Measurements from ENCODE around the gene ITPR1.

Gene ITPR1

GRCh38 chr3:4680227-4680691 lies 187.1 kb downstream of the ITPR1 start (continued):
- peak; percentile 73 for TF ChIP-seq PRDM6 (tag by site-specific recombination; IDR thresholded peaks at IDR 0.05)
- no peak for TF ChIP-seq ZNF138 (tag by site-specific recombination; IDR thresholded peaks at IDR 0.05; ENCODE audit: borderline replicate concordance)
- no peak for TF ChIP-seq SCRT2 (tag by site-specific recombination; IDR thresholded peaks at IDR 0.05)
- no peak for TF ChIP-seq ZSCAN5A (tag by site-specific recombination; IDR thresholded peaks at IDR 0.05)
- TF ChIP-seq ZNF175 (tag by site-specific recombination; IDR thresholded peaks at IDR 0.05), result no peak
- peak; percentile 64; the same call in 1 of the 2 replicates for TF ChIP-seq BCL11B (tag by site-specific recombination; IDR thresholded peaks at IDR 0.05; ENCODE audit: low read depth)
- TF ChIP-seq ZNF654 (tag by site-specific recombination; IDR thresholded peaks at IDR 0.05; ENCODE audit: low read depth), result no peak
- TF ChIP-seq ZBTB6 (tag by site-specific recombination; IDR thresholded peaks at IDR 0.05), result peak; percentile 79

- Histone ChIP-seq H3K4me3 (ENCODE audit: low read depth, low read length) (no peak overlapping the region), H3K36me3 (ENCODE audit: control insufficient read depth in 2 of 2, insufficient read depth in 1 of 2, low read length in 2 of 2) (peaks cover 0 to 40% of the 10 kb centered on the region in 2 experiments; a peak in 1 of 3 replicates), H3K4me1 (ENCODE audit: control insufficient read depth, insufficient read depth, low read length) (peaks cover 4% of the 10 kb centered on the region), H3K27ac (ENCODE audit: extremely low read depth, low read depth, low read length) (no peak overlapping the region), H3K9me3 (ENCODE audit: control insufficient read depth, insufficient read depth, low read depth, low read length) (no peaks in the 10 kb centered on the region)
- ChIA-PET CTCF (interaction anchor here (0.6 to 1.1 kb wide), 2 partner anchors 31 to 151 kb away, joined by 3 to 5 read pairs; no protein-coding TSS in a partner anchor), POLR2A (no interaction called here)
- TF ChIP-seq PRDM10 (tag by site-specific recombination; IDR thresholded peaks at IDR 0.05) (peak; percentile 40), ZNF707 (tag by site-specific recombination; IDR thresholded peaks at IDR 0.05) (no peak), GLI4 (tag by site-specific recombination; IDR thresholded peaks at IDR 0.05) (no peak), SP2 (tag by site-specific recombination; IDR thresholded peaks at IDR 0.05) (no peak)
These were observed 187.7 kb downstream of the ITPR1 start for GRCh38 chr3:4680871-4681300.

- TF ChIP-seq PRDM1 (tag by site-specific recombination; IDR thresholded peaks at IDR 0.05), result peak; percentile 14; the same call in 1 of the 2 replicates
- no peak for TF ChIP-seq ZNF639 (tag by site-specific recombination; IDR thresholded peaks at IDR 0.05)
- ChIA-PET POLR2A (no interaction called here), CTCF (interaction anchor here (0.6 to 1.8 kb wide), 3 partner anchors 31 to 291 kb away, joined by 3 to 5 read pairs (median 4); no protein-coding TSS in a partner anchor)
- peaks cover 0 to 44% of the 10 kb centered on the region in 2 experiments; a peak in 1 of 3 replicates for H3K36me3 ChIP-seq (ENCODE audit: control insufficient read depth in 2 of 2, insufficient read depth in 1 of 2, low read length in 2 of 2)
- H3K4me1 ChIP-seq (ENCODE audit: control insufficient read depth, insufficient read depth, low read length), result peaks cover 4% of the 10 kb centered on the region
- no peak overlapping the region for H3K4me3 ChIP-seq (ENCODE audit: low read depth, low read length)
- no peak overlapping the region for H3K27ac ChIP-seq (ENCODE audit: extremely low read depth, low read depth, low read length)
- no peaks in the 10 kb centered on the region for H3K9me3 ChIP-seq (ENCODE audit: control insufficient read depth, insufficient read depth, low read depth, low read length)
These were observed 188.2 kb downstream of the ITPR1 start for GRCh38 chr3:4681301-4681700.

All from HEK293 (cell line).